ENCODE measurements around the gene WWOX.
A peak's percentile ranks its signal among the peaks of the same experiment; 100 is the strongest.

WWOX gene

DNA sequence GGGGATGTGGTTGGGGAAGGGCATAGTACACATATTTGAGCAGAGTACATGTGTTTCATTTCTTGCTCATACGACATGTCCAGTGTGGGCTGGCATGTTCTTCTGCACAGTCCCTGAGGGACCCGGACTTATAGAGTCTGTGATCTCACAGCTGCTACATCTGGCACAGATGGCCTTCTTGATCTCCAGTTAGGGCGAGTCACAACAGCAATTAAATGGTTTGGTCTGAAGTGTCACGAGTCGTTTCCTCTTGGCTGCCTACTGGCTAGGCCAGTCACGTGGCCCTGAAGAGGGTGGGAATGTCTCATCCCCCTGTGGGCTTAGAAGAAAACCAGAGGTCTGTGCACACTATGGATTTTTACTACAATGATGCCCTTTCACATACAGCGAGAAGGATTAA is 443.6 kb downstream of the WWOX start:
- DNase-seq, result peak; percentile 65

- DNase-seq, result peak; percentile 72
Measured at GRCh38 chr16:78549366-78549765, 449.9 kb downstream of the WWOX start.

DNA sequence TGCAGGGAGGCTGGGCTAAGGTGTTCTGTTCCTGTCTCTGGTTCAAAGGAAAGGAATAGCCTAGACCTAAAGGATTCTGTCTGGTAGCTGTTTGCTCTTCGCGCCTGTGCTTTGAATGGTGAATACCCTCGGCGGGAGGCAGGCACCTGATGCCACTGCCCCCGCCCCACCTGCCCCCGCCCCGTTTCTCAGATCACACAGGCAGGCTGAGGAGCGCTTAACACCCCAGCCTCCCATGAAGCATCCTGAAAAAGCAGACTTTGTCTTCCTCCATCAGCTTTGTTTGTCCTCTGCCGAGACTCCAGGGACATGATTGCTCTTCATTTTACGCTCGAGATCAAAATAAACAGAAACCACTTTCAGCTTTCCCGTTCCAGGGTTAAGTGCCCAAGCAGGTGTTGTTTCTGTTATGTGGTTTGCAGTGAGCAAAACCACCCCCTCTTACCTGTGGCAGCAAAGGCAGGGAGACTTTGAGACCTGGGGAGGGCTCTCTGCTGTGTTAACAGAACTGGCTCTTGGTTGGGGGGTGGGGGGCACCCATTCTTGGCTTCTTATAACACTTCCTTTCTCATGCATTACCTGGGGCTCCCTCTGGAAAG is 452.1 kb downstream of the WWOX start:
- DNase-seq, result no peak

DNA sequence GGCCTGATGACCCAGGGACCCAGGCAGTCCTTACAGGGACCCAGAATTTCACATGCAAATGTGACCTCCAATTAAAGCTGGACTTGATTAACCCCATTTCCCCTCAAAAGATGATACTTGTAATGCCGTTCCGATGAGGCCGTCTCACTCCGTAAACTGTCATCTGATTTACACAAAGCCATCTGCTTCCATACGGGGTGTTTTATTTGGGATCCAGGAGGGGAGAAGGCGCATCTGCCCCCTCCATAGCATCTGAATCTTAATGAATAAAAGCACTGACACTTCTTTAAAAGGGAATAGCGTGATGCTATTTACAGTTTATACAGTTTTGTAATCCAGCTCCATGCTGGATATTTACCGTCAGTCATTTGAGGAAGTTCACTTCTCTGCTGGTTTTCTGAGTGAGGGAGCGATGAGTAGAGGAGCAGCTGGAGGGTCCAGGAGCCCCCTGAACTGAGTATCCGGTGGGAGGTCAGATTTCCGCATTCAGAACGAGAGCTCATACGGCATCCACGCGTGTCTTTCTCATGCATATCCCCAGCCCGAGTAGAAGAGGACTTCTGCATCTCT is 452.7 kb downstream of the WWOX start:
- DNase-seq, result peak; percentile 23

- DNase-seq, result no peak
Measured at GRCh38 chr16:78552716-78553115, 453.3 kb downstream of the WWOX start.

- DNase-seq, result no peak
Measured at GRCh38 chr16:78553268-78554039, 454.0 kb downstream of the WWOX start.

GRCh38 chr16:78556421-78556820 is 457.0 kb downstream of the WWOX start:
- DNase-seq, result no peak

DNA sequence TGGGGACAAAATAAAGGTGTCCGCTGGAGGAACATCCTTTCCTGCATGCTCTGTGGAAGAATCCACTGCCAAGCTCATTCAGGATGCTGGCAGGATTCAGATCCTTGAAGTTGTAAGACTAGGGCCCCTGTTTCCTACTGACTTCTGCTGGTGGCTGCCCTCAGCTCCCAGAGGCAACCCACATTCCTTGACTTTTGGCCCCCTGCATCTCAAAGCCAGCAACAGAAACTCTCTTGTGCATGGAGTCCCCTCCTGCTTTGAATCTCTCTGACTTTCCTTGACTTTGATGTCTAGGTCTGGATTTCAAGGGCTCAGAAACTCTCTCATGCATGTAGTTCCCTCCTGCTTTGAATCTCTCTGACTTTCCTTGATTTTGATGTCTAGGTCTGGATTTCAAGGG is 461.5 kb downstream of the WWOX start:
- no peak for DNase-seq

DNA sequence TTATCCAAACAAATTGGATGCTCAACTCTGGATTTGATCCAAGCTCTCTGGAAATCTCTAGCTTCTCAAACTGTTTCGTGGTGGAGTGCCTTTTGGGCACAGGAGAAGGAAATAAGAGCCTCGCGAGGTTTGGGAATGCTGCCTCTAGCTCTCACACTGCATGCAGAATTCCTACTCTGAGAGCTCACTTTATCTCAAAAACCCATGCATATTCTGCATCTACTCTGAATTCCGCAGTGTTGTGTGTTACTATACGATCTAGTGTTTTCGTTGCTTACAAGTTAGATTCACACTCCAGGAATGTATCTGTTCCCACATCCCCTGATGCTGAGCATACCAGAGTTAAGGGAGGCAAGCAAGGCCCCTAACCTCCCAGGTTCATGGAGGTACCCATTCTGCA is 462.7 kb downstream of the WWOX start:
- no peak for DNase-seq

- peak; percentile 25 for DNase-seq
Measured at GRCh38 chr16:78562650-78563049, 463.2 kb downstream of the WWOX start.

- no peak for DNase-seq
Measured at GRCh38 chr16:78563905-78564304, 464.5 kb downstream of the WWOX start.

DNA sequence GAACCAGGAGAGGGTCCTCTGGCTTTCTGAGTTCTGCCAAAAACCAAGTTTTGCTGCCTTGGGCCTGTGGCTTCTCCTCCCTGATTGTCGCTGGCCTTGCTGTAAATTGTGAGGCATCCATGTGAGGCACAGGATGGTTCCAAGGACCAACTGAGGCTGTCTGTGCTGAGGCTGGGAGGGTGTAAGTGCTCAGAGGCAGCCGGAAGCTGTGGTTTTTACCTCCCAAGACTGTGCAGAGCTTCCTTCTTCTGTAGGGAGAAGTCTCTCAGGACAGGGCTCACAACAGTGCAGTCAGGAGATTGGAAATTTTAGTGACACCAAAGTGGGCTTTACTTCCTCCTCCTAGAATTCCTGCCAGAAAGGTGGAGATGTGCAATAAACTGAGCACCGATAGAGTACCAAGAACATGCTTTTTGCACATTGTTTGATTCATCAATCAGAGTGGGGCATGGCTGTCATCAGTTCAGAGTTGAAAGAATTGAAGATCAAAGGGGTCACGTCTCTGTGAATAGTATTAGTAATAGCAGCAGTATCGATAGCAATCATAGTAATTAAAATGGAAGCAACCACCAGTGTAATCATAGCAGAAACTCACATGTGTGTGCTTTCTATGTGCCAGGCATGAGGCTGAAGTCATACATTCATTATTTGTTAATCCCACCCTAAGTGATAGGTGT is 467.1 kb downstream of the WWOX start:
- no peak for DNase-seq

DNA sequence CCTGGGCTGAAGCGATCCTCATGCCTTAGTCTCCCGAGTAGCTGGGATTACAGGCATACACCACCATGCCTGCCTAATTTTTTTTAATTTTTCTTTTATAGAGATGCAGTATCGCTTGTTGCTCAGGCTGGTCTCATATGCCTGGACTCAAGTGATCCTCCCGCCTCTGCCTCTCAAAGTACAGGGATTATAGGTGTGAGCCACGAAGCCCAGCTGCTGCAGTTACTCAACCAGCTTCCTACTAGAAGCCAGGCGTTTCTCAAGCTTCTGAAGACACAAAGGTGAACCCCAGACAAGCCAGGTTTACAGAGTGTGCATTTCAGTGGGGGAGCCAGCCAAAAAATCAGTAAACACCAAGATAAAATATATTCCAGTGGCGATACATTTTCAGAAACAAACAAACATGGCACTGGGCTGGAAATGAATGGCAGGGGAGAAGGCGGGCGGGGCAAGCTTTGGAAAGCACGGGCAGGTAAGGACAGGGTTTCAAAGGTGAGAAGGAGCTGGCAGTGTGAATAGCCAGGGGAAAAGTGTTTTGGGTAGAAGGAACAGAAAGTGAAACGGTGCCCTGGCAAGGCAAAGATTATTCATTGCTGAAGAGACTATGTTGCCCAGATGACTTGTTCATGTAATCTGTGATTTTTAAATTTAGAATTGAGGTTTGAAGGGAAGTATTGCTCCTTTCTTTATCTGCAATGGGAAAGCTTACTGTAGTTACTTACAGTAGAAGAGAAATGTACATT is 471.1 kb downstream of the WWOX start:
- peak; percentile 61 for DNase-seq

- no peak for DNase-seq
Measured at GRCh38 chr16:78571434-78571833, 472.0 kb downstream of the WWOX start.

- no peak for DNase-seq
Measured at GRCh38 chr16:78571898-78572358, 472.5 kb downstream of the WWOX start.

- no peak for DNase-seq
Measured at GRCh38 chr16:78574571-78574970, 475.1 kb downstream of the WWOX start.

GRCh38 chr16:78576941-78577340 is 477.5 kb downstream of the WWOX start:
- DNase-seq, result no peak

GRCh38 chr16:78577630-78578029 is 478.2 kb downstream of the WWOX start:
- no peak for DNase-seq

GRCh38 chr16:78579020-78579419 is 479.6 kb downstream of the WWOX start:
- DNase-seq, result no peak

- no peak for DNase-seq
Measured at GRCh38 chr16:78583441-78583840, 484.0 kb downstream of the WWOX start.

DNA sequence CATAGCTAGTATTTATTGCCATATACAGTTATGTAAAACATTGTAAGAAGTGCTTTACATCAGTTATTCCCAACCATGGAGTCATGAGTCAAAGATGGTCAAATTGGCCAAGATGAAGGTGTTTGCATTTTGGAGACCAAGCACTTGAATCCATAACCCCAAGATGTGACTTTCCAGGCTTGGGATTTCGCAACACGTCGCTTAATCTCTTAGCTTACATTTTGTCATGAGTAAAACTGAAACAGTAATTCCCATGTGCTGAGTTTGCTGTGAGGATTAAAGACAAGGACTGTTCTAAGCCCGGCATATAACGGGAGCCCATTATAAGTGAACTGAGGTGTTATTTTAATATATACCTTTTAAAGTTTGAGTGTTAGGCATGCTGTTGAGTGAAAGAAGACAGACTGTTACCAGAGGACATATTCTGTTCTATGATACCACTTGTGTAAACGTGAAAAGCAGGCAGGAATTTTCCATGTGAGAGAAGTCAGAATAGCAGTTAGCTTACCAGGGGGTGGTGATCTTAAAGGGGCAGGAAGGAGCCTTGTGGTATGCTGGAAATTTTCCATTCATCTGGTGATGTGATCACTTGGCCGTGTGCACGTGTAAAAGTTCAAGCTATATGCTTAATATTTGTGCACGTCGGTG is 484.9 kb downstream of the WWOX start:
- DNase-seq, result no peak

DNA sequence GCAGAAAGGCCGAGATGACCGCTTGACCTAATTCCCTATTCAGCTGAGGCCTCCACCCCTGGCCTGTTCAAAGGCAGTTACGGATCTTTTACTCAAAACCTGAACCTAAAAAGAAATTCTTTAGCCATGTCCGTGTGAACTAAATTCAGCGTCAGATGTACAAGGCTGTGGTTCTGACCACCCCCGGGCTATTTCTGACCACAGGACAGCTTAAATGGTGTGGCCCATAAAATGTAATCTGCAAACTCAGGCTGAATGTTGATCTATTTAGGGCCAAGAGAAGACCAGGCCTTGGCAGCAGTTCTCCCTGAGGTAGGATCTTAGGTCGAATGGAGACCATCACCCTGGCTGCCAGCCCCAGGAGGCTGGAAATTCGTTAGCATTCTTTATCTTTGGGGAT is 485.5 kb downstream of the WWOX start:
- no peak for DNase-seq

DNA sequence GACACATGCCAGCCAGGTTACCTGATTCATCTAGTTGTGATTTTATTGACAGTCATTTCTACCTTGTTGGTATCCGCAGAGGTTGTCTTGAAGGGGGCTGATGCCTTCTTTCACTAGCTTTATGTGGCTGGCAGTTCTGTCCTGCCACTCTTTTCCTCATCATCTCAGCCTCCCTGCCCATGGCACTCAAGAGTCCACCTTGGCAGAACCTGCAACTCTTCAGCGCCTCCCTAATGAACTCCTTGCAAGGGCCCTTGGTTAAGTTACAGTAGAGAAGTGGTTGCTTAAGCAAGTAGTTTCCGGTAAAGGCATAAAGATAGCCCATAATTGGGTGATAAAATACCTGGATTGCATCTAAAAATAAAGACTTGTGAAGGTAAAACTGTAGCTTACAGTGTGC is 489.9 kb downstream of the WWOX start:
- DNase-seq, result no peak
